Ovary (tissue), 3 donors: Measurements from ENCODE around the gene BGN.

Experiments
- CTCF ChIP-seq, 3 donors: fragments of 450-650 bp in 2 of 3; fragments of 200-600 bp in 1 of 3; IDR thresholded peaks; one replicate each; pipeline versions ENCODE4 v1.5.1 to v1.8.0; 2016 to 2022; ENCODE audit warnings: antibody characterized with exemption in 3 of 3, mild to moderate bottlenecking in 1 of 3
- POLR2A ChIP-seq: fragments of 450-650 bp; IDR thresholded peaks from one replicate; pipeline ENCODE4 v1.6.1; 2017; ENCODE audit warnings: antibody characterized with exemption, mild to moderate bottlenecking, moderate library complexity
- donor health status: DM: no; HTN: no; CAD: no.

GRCh38 chrX:153502796-153503195 is 8.0 kb downstream of the BGN start:
- TF ChIP-seq CTCF (IDR thresholded peaks at IDR 0.05) (no peak), POLR2A (no peak)
